GM23248 (cell line): ENCODE measurements around the gene DTX3. TPM values are rescaled to one million over a fixed set of nuclear protein-coding genes. Genes with fewer than 3 reads are reported as not detected.

ENCODE experiments used
- DNase-seq: peaks from one replicate; pipeline ENCODE4 v3.0.0-alpha.2; 2015
- H2AFZ ChIP-seq: fragments of 200-600 bp; sonication (generic); 2 replicates; pipeline ENCODE4 v1.6.1; 2016; ENCODE audit warnings: antibody characterized with exemption
- H3F3A ChIP-seq: fragments of 200-600 bp; sonication (generic); 2 replicates; pipeline ENCODE4 v1.6.1; 2016; ENCODE audit warnings: mild to moderate bottlenecking, antibody characterized with exemption, mixed run types; ENCODE audit not compliant: insufficient read depth
- H3K27ac ChIP-seq: fragments of 200-600 bp; sonication (generic); 2 replicates; pipeline ENCODE4 v1.5.1; 2016; ENCODE audit warnings: mild to moderate bottlenecking
- H3K27me3 ChIP-seq: fragments of 200-600 bp; sonication (generic); replicated peaks from 2 replicates; pipeline ENCODE4 v1.6.1; 2016; ENCODE audit warnings: mild to moderate bottlenecking; ENCODE audit not compliant: insufficient read depth
- H3K36me3 ChIP-seq: fragments of 200-600 bp; sonication (generic); 2 replicates; pipeline ENCODE4 v1.6.1; 2016; ENCODE audit warnings: low read depth, mild to moderate bottlenecking
- H3K4me1 ChIP-seq: fragments of 200-600 bp; sonication (generic); 2 replicates; pipeline ENCODE4 v1.6.1; 2016; ENCODE audit warnings: mild to moderate bottlenecking; ENCODE audit not compliant: insufficient read depth
- H3K4me2 ChIP-seq: fragments of 200-600 bp; sonication (generic); one replicate; pipeline ENCODE4 v1.6.1; 2016; ENCODE audit warnings: mild to moderate bottlenecking; ENCODE audit not compliant: unreplicated experiment
- H3K4me3 ChIP-seq: fragments of 200-600 bp; sonication (generic); 2 replicates; pipeline ENCODE4 v1.5.1; 2016; ENCODE audit warnings: mild to moderate bottlenecking
- H3K79me2 ChIP-seq: fragments of 200-600 bp; sonication (generic); 2 replicates; pipeline ENCODE4 v1.6.1; 2016; ENCODE audit warnings: mild to moderate bottlenecking; ENCODE audit not compliant: insufficient read depth
- H3K9ac ChIP-seq: fragments of 200-600 bp; sonication (generic); 2 replicates; pipeline ENCODE4 v1.6.1; 2016; ENCODE audit warnings: mild to moderate bottlenecking
- H3K9me2 ChIP-seq: fragments of 200-600 bp; sonication (generic); 2 replicates; pipeline ENCODE4 v1.6.1; 2016; ENCODE audit warnings: mixed run types, mild to moderate bottlenecking, moderate library complexity; ENCODE audit not compliant: insufficient read depth
- H3K9me3 ChIP-seq: fragments of 200-600 bp; sonication (generic); one replicate; pipeline ENCODE4 v1.6.1; 2017; ENCODE audit warnings: low read depth
- H4K20me1 ChIP-seq: fragments of 200-600 bp; sonication (generic); 2 replicates; pipeline ENCODE4 v1.6.0; 2016; ENCODE audit not compliant: insufficient read depth
- EZH2 ChIP-seq: fragments of 200-600 bp; sonication (generic); IDR thresholded peaks from 2 replicates; pipeline ENCODE4 v1.6.1; 2018; ENCODE audit warnings: antibody characterized with exemption, mild to moderate bottlenecking; ENCODE audit not compliant: insufficient read depth, poor library complexity, severe bottlenecking
- EZH2phosphoT487 ChIP-seq: fragments of 200-600 bp; sonication (generic); IDR thresholded peaks from 2 replicates; pipeline ENCODE4 v1.6.1; 2018; ENCODE audit warnings: antibody characterized with exemption, moderate library complexity, mild to moderate bottlenecking, low read depth; ENCODE audit not compliant: insufficient read depth
- WGBS, 2 experiments: methylation state at CpG; one replicate each; pipeline ENCODE4 v1.1.6; 2015 to 2017; ENCODE audit warnings: low lambda C conversion rate in 2 of 2, low coverage in 1 of 2; ENCODE audit errors: missing lambda C conversion rate in 2 of 2; 5-methylcytosine and 5-hydroxymethylcytosine counted together
- in situ Hi-C: fragments of 300-500 bp; cut with MboI; formaldehyde crosslinking; loops from 2 replicates; pipeline ENCODE4 v1.15.0; 2020
- polyA plus RNA-seq: library from polyadenylated mRNA; unstranded; fragments of >200 nt; fragmentation: Nextera tagmentation; extraction: Ambion mirVana; gene quantifications from 2 replicates; pipeline ENCODE4 v1.2.1, GENCODE V29; 2016
- total RNA-seq: library from RNA; depleted of rRNA; stranded (reverse); fragments of >200 nt; shearing (Covaris generic); gene quantifications from 2 replicates; pipeline ENCODE4 v1.2.3, GENCODE V29; 2014

The DTX3 gene
- total and polyA plus RNA-seq, 2 experiments from 2014 or later = 7.7 to 19.6 TPM

- Histone ChIP-seq H3K27me3 (peaks cover 14% of the 10 kb centered on the region), H3K36me3 (no peaks in the 10 kb centered on the region), H3K4me3 (peak overlapping the region; percentile 68), H4K20me1 (no peaks in the 10 kb centered on the region), H3K4me2 (peak overlapping the region; percentile 69), H3K27ac (no peak overlapping the region), H3K79me2 (no peaks in the 10 kb centered on the region), H3K4me1 (peaks cover 4% of the 10 kb centered on the region), H3K9ac (peak overlapping the region; percentile 40; the same call in 1 of the 2 replicates), H3K9me3 (no peaks in the 10 kb centered on the region), H3K9me2 (no peaks in the 10 kb centered on the region), H3F3A (peaks cover 6% of the 10 kb centered on the region; the same call in 1 of the 2 replicates), H2AFZ (peak overlapping the region; percentile 68)
- WGBS, 2 experiments = 5% methylated on average over 49 of the region's 49 CpGs
- TF ChIP-seq EZH2 (no peak), EZH2phosphoT487 (no peak)
- in situ Hi-C loops = no loop called here
- peak; percentile 61 for DNase-seq
Measured at GRCh38 chr12:57621497-57622292, 17.1 kb downstream of the DTX3 start.

DNA sequence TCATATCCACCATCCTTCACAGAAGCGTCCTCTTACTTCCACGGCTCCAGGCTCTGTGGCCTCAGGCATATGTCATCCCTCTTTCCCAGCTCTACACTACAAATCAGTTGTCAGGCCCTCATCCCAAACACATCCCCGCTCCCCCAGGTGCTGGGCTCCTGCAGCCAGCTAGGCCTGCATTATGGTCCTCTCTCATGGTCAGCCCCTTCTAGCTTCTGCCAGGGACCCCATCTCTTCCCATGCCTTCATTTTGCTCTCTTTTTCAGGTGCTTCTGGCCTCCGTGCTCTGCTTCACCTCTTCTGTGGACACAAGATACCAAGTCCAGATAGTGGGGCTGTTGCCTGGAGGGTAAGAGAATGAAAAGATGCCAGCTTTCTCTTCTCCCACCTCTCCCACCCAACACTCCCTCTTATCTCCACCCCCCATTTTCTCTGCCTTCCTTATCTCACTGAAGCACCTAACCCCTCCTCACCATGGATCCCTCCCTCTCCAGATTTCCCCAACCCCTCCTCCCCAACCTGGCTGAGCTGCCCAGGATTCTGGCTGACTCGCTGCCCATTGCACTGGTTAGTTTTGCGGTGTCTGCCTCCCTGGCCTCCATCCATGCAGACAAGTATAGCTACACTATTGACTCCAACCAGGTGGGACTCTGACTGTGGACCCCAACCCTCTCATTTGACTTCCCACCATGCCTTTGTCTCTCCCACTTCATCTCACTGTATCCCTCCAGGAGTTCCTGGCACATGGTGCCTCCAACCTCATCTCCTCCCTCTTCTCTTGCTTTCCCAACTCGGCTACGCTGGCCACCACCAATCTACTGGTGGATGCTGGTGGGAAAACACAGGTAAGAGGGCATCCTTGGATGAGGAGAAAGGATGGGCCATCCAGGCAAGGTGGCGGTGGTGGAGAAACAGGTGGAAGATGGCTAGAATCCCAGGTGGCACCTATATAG is 17.9 kb downstream of the DTX3 start:
- Histone ChIP-seq H3K9me3 (no peaks in the 10 kb centered on the region), H3K36me3 (no peaks in the 10 kb centered on the region), H3K79me2 (no peaks in the 10 kb centered on the region), H3K9ac (no peak overlapping the region), H3K4me1 (peaks cover 3% of the 10 kb centered on the region; the same call in 1 of the 2 replicates), H2AFZ (no peak overlapping the region), H4K20me1 (no peaks in the 10 kb centered on the region), H3K4me3 (no peak overlapping the region), H3K9me2 (no peaks in the 10 kb centered on the region), H3K4me2 (no peak overlapping the region), H3K27me3 (peaks cover 14% of the 10 kb centered on the region), H3K27ac (no peak overlapping the region), H3F3A (peaks cover 6% of the 10 kb centered on the region; the same call in 1 of the 2 replicates)
- in situ Hi-C loops = no loop called here
- no peak for TF ChIP-seq EZH2
- no peak for TF ChIP-seq EZH2phosphoT487
- 78 to 81% methylated on average over 9 of the region's 9 CpGs for WGBS, 2 experiments
- DNase-seq = no peak

DNA sequence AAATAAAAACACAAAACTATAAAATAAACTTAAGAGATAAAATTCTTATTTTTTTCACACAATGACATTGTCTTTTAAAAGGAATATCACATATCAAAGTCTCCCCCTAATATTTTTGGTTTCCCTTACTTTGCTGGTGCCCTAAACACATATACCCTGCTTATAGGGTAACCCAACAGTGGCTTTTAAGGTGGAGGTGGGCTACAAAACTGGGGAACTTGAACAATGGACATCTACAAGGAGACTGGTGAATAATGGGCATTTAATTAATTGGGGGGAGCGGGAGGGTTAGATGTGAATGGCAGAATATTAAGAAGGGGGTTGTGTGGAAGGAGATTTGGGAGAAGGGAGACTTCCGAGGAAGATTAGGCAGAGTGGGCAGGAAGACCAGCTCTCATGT is 18.8 kb downstream of the DTX3 start:
- Histone ChIP-seq H3K27ac (no peak overlapping the region), H3F3A (peaks cover 5% of the 10 kb centered on the region; the same call in 1 of the 2 replicates), H4K20me1 (no peaks in the 10 kb centered on the region), H3K9me2 (no peaks in the 10 kb centered on the region), H3K9me3 (no peaks in the 10 kb centered on the region), H3K79me2 (no peaks in the 10 kb centered on the region), H2AFZ (no peak overlapping the region), H3K4me2 (no peak overlapping the region), H3K27me3 (peaks cover 14% of the 10 kb centered on the region), H3K9ac (no peak overlapping the region), H3K36me3 (no peaks in the 10 kb centered on the region), H3K4me1 (peaks cover 3% of the 10 kb centered on the region; the same call in 1 of the 2 replicates), H3K4me3 (no peak overlapping the region)
- TF ChIP-seq EZH2phosphoT487 (no peak), EZH2 (no peak)
- in situ Hi-C loops = no loop called here
- WGBS, 2 experiments = 72% methylated on average over 2 of the region's 2 CpGs
- DNase-seq = no peak

DNA sequence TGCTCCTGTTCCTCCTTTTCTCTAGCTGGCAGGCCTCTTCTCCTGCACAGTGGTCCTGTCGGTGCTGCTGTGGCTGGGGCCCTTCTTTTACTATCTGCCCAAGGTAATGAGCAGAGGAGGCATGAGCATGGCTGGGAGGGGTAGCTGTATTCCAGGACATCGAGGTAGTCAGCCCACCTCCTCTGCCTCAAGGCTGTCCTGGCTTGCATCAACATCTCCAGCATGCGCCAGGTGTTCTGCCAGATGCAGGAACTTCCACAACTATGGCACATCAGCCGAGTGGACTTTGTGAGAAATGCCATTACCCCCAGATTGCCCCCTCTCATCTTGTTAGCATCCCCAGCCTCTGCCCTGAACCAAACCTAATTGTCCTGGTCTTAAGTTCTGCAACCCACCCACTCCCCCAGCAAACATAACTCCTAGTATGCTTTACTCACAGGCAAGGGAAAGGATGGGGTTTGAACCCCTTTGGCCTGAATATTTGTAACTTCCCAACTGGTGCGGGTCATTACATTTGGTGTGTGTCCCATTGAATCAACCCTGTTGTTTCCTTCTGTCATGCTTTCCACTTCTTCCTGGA is 19.3 kb downstream of the DTX3 start:
- no peaks in the 10 kb centered on the region for H3K9me2 ChIP-seq

More for the DNA sequence above, 19.3 kb downstream of the DTX3 start:
- H3K4me1 ChIP-seq = peaks cover 3% of the 10 kb centered on the region; the same call in 1 of the 2 replicates
- no peak overlapping the region for H3K4me2 ChIP-seq
- no peaks in the 10 kb centered on the region for H3K79me2 ChIP-seq
- no peak overlapping the region for H3K27ac ChIP-seq
- 60 to 70% methylated on average over 5 of the region's 5 CpGs for WGBS, 2 experiments
- no peak for TF ChIP-seq EZH2phosphoT487
- H4K20me1 ChIP-seq = no peaks in the 10 kb centered on the region
- H3K36me3 ChIP-seq = no peaks in the 10 kb centered on the region
- H3K4me3 ChIP-seq = no peak overlapping the region
- in situ Hi-C loops = no loop called here
- DNase-seq = no peak
- no peak overlapping the region for H2AFZ ChIP-seq
- peaks cover 14% of the 10 kb centered on the region for H3K27me3 ChIP-seq
- no peaks in the 10 kb centered on the region for H3K9me3 ChIP-seq
- H3K9ac ChIP-seq = no peak overlapping the region
- no peaks in the 10 kb centered on the region for H3F3A ChIP-seq
